ENCODE measurements around the gene OR8B4.

DNA sequence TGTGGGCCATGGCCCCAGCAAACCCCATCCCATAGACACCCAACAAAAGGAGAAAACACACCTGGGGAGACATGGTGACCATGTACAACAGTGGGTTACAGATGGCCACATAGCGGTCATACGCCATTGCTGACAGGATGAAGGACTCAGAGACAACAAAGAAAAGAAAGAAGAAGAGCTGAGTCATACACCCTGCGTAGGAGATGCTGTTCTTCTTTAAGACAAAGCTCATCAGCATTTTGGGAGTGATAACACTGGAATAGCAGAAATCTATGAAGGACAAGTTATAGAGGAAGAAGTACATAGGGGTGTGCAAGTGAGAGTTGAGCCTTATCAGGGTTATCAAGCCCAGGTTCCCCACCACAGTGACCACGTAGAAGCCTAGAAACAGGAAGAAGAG is 15.9 kb upstream of the OR8B4 start:
- TF ChIP-seq, protein P1, sequence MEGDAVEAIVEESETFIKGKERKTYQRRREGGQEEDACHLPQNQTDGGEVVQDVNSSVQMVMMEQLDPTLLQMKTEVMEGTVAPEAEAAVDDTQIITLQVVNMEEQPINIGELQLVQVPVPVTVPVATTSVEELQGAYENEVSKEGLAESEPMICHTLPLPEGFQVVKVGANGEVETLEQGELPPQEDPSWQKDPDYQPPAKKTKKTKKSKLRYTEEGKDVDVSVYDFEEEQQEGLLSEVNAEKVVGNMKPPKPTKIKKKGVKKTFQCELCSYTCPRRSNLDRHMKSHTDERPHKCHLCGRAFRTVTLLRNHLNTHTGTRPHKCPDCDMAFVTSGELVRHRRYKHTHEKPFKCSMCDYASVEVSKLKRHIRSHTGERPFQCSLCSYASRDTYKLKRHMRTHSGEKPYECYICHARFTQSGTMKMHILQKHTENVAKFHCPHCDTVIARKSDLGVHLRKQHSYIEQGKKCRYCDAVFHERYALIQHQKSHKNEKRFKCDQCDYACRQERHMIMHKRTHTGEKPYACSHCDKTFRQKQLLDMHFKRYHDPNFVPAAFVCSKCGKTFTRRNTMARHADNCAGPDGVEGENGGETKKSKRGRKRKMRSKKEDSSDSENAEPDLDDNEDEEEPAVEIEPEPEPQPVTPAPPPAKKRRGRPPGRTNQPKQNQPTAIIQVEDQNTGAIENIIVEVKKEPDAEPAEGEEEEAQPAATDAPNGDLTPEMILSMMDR (IDR thresholded peaks at IDR 0.05): no peak
- no peak for TF ChIP-seq POLR2A (IDR thresholded peaks at IDR 0.05)
- no peak for TF ChIP-seq EP300 (IDR thresholded peaks at IDR 0.05)

Measured in ovary (tissue), 3 donors.